ENCODE data around the gene EVA1B.

Gene EVA1B

GRCh38 chr1:36345353-36345752, 21.9 kb upstream of the EVA1B start:
- no peak for DNase-seq

GRCh38 chr1:36344395-36344680, 20.9 kb upstream of the EVA1B start:
- DNase-seq, result no peak

- DNase-seq, result no peak
Observed at GRCh38 chr1:36343651-36344394, 20.4 kb upstream of the EVA1B start.

- peak; percentile 63 for DNase-seq
Observed at GRCh38 chr1:36342426-36343185, 19.2 kb upstream of the EVA1B start.

- no peak for DNase-seq
Observed at GRCh38 chr1:36341626-36342320, 18.3 kb upstream of the EVA1B start.

GRCh38 chr1:36339615-36340014, 16.2 kb upstream of the EVA1B start:
- no peak for DNase-seq

- no peak for DNase-seq
Observed at GRCh38 chr1:36339215-36339614, 15.8 kb upstream of the EVA1B start.

GRCh38 chr1:36337830-36338229, 14.4 kb upstream of the EVA1B start:
- no peak for DNase-seq

GRCh38 chr1:36330940-36331339, 7.5 kb upstream of the EVA1B start:
- DNase-seq, result no peak

GRCh38 chr1:36329817-36330216, 6.4 kb upstream of the EVA1B start:
- no peak for DNase-seq

GRCh38 chr1:36328713-36329112, 5.3 kb upstream of the EVA1B start:
- DNase-seq, result no peak

GRCh38 chr1:36328088-36328480, 4.6 kb upstream of the EVA1B start:
- DNase-seq, result no peak

GRCh38 chr1:36327421-36328087, 4.1 kb upstream of the EVA1B start:
- DNase-seq, result no peak

- no peak for DNase-seq
Observed at GRCh38 chr1:36326499-36326898, 3.1 kb upstream of the EVA1B start.

GRCh38 chr1:36324353-36324703, 883 bp upstream of the EVA1B start:
- DNase-seq, result no peak

GRCh38 chr1:36322786-36323635, 434 bp downstream of the EVA1B start:
- peak; percentile 51 for DNase-seq

- no peak for DNase-seq
Observed at GRCh38 chr1:36322041-36322785, 1.2 kb downstream of the EVA1B start.

- DNase-seq, result peak; percentile 62
Observed at GRCh38 chr1:36321119-36321951, 2.1 kb downstream of the EVA1B start.

- DNase-seq, result no peak
Observed at GRCh38 chr1:36320767-36321118, 2.7 kb downstream of the EVA1B start.

GRCh38 chr1:36320291-36320761, 3.1 kb downstream of the EVA1B start:
- DNase-seq, result no peak

- no peak for DNase-seq
Observed at GRCh38 chr1:36309397-36309796, 14.0 kb downstream of the EVA1B start.
